Spleen (tissue), 13 donors: ENCODE measurements around the gene CEP55. TPM values are rescaled to one million over a fixed set of nuclear protein-coding genes. Genes with fewer than 3 reads are reported as not detected.

Experiments
- DNase-seq: peaks from one replicate; pipeline ENCODE4 v3.0.0-alpha.2; 2020
- H3K27ac ChIP-seq, 8 donors: fragments of 200-600 bp; sonication (generic) in 7 of 8; 1 replicate in 4 of 8; 2 replicates in 4 of 8; pipeline versions ENCODE4 v1.5.0 to v1.8.0; 2016 to 2021; ENCODE audit warnings: inconsistent platforms in 4 of 8, mild to moderate bottlenecking in 4 of 8, moderate library complexity in 1 of 8
- H3K27me3 ChIP-seq, 7 donors: fragments of 200-600 bp; sonication (generic) in 6 of 7; replicated peaks in 1 of 7; 1 replicate in 4 of 7; 2 replicates in 3 of 7; pipeline versions ENCODE4 v1.5.0 to v1.8.0; 2016 to 2021; ENCODE audit warnings: inconsistent platforms in 3 of 7, mild to moderate bottlenecking in 1 of 7
- H3K36me3 ChIP-seq, 6 donors: fragments of 200-600 bp; sonication (generic) in 5 of 6; 1 replicate in 4 of 6; 2 replicates in 2 of 6; pipeline versions ENCODE4 v1.5.0 to v1.8.0; 2016 to 2021; ENCODE audit warnings: inconsistent platforms in 2 of 6
- H3K4me1 ChIP-seq, 6 donors: fragments of 200-600 bp; sonication (generic) in 5 of 6; 1 replicate in 3 of 6; 2 replicates in 3 of 6; pipeline versions ENCODE4 v1.5.0 to v1.8.0; 2016 to 2021; ENCODE audit warnings: inconsistent platforms in 3 of 6
- H3K4me3 ChIP-seq, 8 donors: fragments of 200-600 bp; sonication (generic) in 7 of 8; 1 replicate in 4 of 8; 2 replicates in 4 of 8; pipeline versions ENCODE4 v1.5.0 to v1.8.0; 2016 to 2021; ENCODE audit warnings: inconsistent platforms in 4 of 8, mild to moderate bottlenecking in 4 of 8, moderate library complexity in 2 of 8
- H3K9me3 ChIP-seq, 8 donors: fragments of 200-600 bp; sonication (generic) in 7 of 8; 1 replicate in 4 of 8; 2 replicates in 4 of 8; pipeline versions ENCODE4 v1.5.0 to v1.8.0; 2016 to 2021; ENCODE audit warnings: inconsistent platforms in 4 of 8
- POLR2A ChIP-seq, 3 donors: fragments of 450-650 bp; IDR thresholded peaks; one replicate each; pipeline ENCODE4 v1.5.1; 2017; ENCODE audit warnings: antibody characterized with exemption in 3 of 3, mild to moderate bottlenecking in 1 of 3
- POLR2AphosphoS5 ChIP-seq, 3 donors: sonication (generic); formaldehyde crosslinking; IDR thresholded peaks; one replicate each; pipeline ENCODE4 v1.5.1; 2017; ENCODE audit warnings: antibody characterized with exemption in 3 of 3
- WGBS, 5 donors: extraction: QIAGEN DNeasy Blood & Tissue Kit in 3 of 5; methylation state at CpG; one replicate each; pipeline versions ENCODE4 v1.1.5 to v1.1.7; 2013 to 2018; 5-methylcytosine and 5-hydroxymethylcytosine counted together
- intact Hi-C: fragments of 100-400 bp; cut with DNase I; formaldehyde crosslinking; loops from one replicate; pipeline ENCODE4 v1.15.0; 2023; ENCODE audit warnings: low total_unique reads
- long read RNA-seq, 2 donors: transcript quantifications; one replicate each; lab custom pipeline, GENCODE V29; 2026
- polyA plus RNA-seq, 3 donors: library from polyadenylated mRNA; stranded (reverse); fragments of 200-250 nt; gene quantifications; one replicate each; pipeline ENCODE4 v1.2.1, GENCODE V29; 2013
- total RNA-seq, 7 donors: library from RNA; depleted of rRNA in 3 of 7; stranded (reverse); fragments of >200 nt in 3 of 7; fragmentation: NEBNext Ultra II Directional in 4 of 7; extraction: Animal tissue kit (Norgen Biotek cat#: 25700) in 4 of 7; gene quantifications; one replicate each; pipeline versions ENCODE4 v1.1.0 to v1.2.1, GENCODE V29; 2016 to 2021
- TF ChIP-seq, protein P1 (sequence below), 11 experiments: fragments of 200-600 bp in 7 of 11; fragments of 450-650 bp in 4 of 11; sonication (generic) in 4 of 11; IDR thresholded peaks in 8 of 11; conservative IDR thresholded peaks in 3 of 11; 1 replicate in 7 of 11; 2 replicates in 4 of 11; pipeline versions ENCODE4 v1.4.0 to v1.8.0; 2016 to 2021; ENCODE audit warnings: antibody characterized with exemption in 11 of 11, inconsistent platforms in 4 of 11, mild to moderate bottlenecking in 1 of 11
- donor health status: healthy with polysubstance abuse.
- donor health status: DM: no; HTN: no; CAD: no; lungs with moderate emphysema.
- donor health status: DM: no; HTN: no; CAD: no.
- donor health status: Bipolar disorder and iron deficiency.
- donor health status: healthy.
- donor health status: DM: no; HTN: no; CAD: no.
- donor health status: DM: yes; HTN: yes; CAD: no.

CEP55 gene
- total RNA-seq (1 to 10 TPM in 6 of 7 donors, under 1 TPM in 1; 0.95 to 6.6 (median 2.8) TPM), polyA plus RNA-seq (1 to 10 TPM; 1.0 to 6.1 (median 4.2) TPM)
- long read RNA-seq, donor 1, partial matches to known transcripts = 9 of 11 reads
- long read RNA-seq, donor 1, other reads (novel, unspliced or antisense) = 0 of 11 reads
- long read RNA-seq, donor 2, partial matches to known transcripts = 0 of 3 reads
- long read RNA-seq, donor 2, other reads (novel, unspliced or antisense) = 0 of 3 reads

DNA sequence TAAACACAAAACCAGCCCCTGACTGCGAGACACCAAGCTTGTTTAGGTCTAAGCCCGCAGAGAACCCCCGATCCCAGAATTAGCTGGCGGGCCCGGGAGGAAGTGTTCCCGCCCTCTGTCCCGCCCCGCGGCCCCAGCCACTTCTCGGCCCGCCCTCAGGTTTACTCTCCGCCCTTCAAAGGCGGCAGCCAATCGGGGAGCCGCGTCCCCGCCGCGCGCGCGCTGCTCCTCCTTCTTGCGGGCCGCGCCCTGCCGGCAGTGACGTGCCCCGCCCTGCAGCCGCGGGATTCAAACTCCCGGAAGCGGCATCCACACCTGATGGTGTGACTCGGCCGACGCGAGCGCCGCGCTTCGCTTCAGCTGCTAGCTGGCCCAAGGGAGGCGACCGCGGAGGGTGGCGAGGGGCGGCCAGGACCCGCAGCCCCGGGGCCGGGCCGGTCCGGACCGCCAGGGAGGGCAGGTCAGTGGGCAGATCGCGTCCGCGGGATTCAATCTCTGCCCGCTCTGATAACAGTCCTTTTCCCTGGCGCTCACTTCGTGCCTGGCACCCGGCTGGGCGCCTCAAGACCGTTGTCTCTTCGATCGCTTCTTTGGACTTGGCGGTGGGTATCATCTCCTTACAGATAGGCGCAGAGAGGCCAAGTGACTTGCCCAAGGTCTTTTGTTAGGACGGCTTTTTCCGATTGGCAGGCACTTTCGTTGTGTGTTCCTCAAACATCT, at the start of gene CEP55:
TSS of gene CEP55 (plus strand) at position 291 of the 720 bp plus-strand sequence. CDS start 3,440 bp downstream, outside the sequence.
- TF ChIP-seq POLR2A (IDR thresholded peaks at IDR 0.05) (no peak), POLR2AphosphoS5 (IDR thresholded peaks at IDR 0.05) (peak; percentile 62 to 89 (median 80))
- TF ChIP-seq, protein P1, sequence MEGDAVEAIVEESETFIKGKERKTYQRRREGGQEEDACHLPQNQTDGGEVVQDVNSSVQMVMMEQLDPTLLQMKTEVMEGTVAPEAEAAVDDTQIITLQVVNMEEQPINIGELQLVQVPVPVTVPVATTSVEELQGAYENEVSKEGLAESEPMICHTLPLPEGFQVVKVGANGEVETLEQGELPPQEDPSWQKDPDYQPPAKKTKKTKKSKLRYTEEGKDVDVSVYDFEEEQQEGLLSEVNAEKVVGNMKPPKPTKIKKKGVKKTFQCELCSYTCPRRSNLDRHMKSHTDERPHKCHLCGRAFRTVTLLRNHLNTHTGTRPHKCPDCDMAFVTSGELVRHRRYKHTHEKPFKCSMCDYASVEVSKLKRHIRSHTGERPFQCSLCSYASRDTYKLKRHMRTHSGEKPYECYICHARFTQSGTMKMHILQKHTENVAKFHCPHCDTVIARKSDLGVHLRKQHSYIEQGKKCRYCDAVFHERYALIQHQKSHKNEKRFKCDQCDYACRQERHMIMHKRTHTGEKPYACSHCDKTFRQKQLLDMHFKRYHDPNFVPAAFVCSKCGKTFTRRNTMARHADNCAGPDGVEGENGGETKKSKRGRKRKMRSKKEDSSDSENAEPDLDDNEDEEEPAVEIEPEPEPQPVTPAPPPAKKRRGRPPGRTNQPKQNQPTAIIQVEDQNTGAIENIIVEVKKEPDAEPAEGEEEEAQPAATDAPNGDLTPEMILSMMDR (IDR thresholded peaks at IDR 0.05 in 8 of 11, conservative IDR thresholded peaks at IDR 0.05 in 3 of 11) = peak in 6 of 11 experiments; percentile 3 to 43 (median 25)
- no peaks in the 10 kb centered on the region for H3K27me3 ChIP-seq
- peaks cover 0 to 35% (median 15%) of the 10 kb centered on the region in 6 donors for H3K4me1 ChIP-seq
- H3K4me3 ChIP-seq = peak within 1 kb of the TSS; percentile 54 to 83 (median 75)
- DNase-seq = peak; percentile 99
- H3K9me3 ChIP-seq = no peaks in the 10 kb centered on the region
- intact Hi-C loops = no loop called here
- H3K27ac ChIP-seq = peak within 1 kb of the TSS in 5 of 8 donors; percentile 27 to 78 (median 63)
- WGBS, 5 donors = 1 to 2% (median 1%) methylated on average over 36 to 68 of the region's 68 CpGs
- no peaks in the 10 kb centered on the region for H3K36me3 ChIP-seq

DNA sequence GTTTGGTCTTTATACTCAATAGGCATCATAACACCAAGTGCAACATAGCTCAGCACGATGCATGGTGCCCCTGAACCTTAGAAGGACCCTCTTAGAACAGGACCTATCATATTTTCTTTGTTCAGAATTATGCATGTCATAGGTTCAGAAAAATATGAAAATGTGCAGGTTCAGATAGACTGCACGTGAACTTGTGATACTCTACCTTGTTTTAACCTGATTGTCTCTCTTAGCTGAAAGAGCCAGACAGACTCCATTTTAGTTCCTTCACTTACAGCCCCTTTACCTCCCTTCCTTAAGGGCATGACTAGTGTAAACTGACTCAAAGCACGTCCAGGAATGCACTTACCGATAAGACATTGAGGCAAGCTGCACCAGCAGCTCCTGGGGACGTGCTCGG, 49.4 kb upstream of the CEP55 start:
- H3K4me3 ChIP-seq = no peak overlapping the region
- WGBS, 5 donors = 74 to 81% (median 79%) methylated on average over 6 of the region's 6 CpGs

DNA sequence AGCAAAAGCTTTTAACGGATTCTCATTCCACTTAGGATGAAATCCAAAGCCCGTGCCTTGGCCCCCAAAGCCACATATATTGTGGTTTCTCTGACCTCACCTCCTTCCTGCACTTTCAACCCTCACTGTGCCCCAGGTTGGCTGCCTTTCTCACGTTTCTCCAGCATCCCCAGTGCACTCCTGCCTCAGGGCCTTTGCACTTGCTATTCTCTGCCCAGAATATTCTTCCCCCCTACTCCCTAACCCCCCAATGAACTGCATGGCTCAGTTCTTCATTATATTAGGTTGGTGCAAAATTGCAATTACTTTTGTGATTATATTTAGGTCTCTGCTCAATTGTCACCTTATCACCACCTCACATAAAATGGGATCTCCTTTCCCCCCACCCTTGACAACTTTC, 48.4 kb upstream of the CEP55 start:
- H3K27ac ChIP-seq = no peak overlapping the region
- intact Hi-C loops = no loop called here

More for the DNA sequence above, 49.4 kb upstream of the CEP55 start:
- Histone ChIP-seq H3K4me1 (peaks cover 0 to 18% (median 4%) of the 10 kb centered on the region in 6 donors), H3K36me3 (no peaks in the 10 kb centered on the region), H3K27me3 (no peaks in the 10 kb centered on the region), H3K27ac (no peak overlapping the region), H3K9me3 (no peaks in the 10 kb centered on the region)
- intact Hi-C loops = no loop called here
- DNase-seq = no peak
- TF ChIP-seq POLR2A (IDR thresholded peaks at IDR 0.05) (no peak), POLR2AphosphoS5 (IDR thresholded peaks at IDR 0.05) (no peak)
- TF ChIP-seq, protein P1 (IDR thresholded peaks at IDR 0.05 in 8 of 11, conservative IDR thresholded peaks at IDR 0.05 in 3 of 11) = no peak

More for the DNA sequence above, 48.4 kb upstream of the CEP55 start:
- no peaks in the 10 kb centered on the region for H3K36me3 ChIP-seq
- no peaks in the 10 kb centered on the region for H3K27me3 ChIP-seq
- peaks cover 0 to 12% (median 0%) of the 10 kb centered on the region in 6 donors for H3K4me1 ChIP-seq
- no peaks in the 10 kb centered on the region for H3K9me3 ChIP-seq
- H3K4me3 ChIP-seq = no peak overlapping the region
- DNase-seq = no peak
- TF ChIP-seq, protein P1 (IDR thresholded peaks at IDR 0.05 in 8 of 11, conservative IDR thresholded peaks at IDR 0.05 in 3 of 11) = no peak
- TF ChIP-seq POLR2A (IDR thresholded peaks at IDR 0.05) (no peak), POLR2AphosphoS5 (IDR thresholded peaks at IDR 0.05) (no peak)
- 34 to 58% (median 49%) methylated on average over 3 of the region's 3 CpGs for WGBS, 5 donors
